Measurements from ENCODE around the gene NR4A3. TPM values are rescaled to one million over a fixed set of nuclear protein-coding genes. Genes with fewer than 3 reads are reported as not detected.

NR4A3 gene
- total and polyA plus RNA-seq, 2 experiments from 2014 or later: 2.4 to 2.9 TPM

- TF ChIP-seq EZH2phosphoT487 (IDR thresholded peaks at IDR 0.05; ENCODE audit: low read depth, severe bottlenecking, unreplicated experiment) (no peak), EZH2 (IDR thresholded peaks at IDR 0.05; ENCODE audit: borderline replicate concordance) (no peak), CTCF (IDR thresholded peaks at IDR 0.05; ENCODE audit: poor library complexity) (no peak)
- DNase-seq (ENCODE audit: low spot score): no peak
- Histone ChIP-seq H3K4me2 (no peak overlapping the region), H2AFZ (no peak overlapping the region), H4K20me1 (ENCODE audit: insufficient read depth, poor library complexity, severe bottlenecking) (no peaks in the 10 kb centered on the region), H3K9me2 (replicated peaks; ENCODE audit: insufficient read depth) (no peaks in the 10 kb centered on the region), H3K4me3 (no peak overlapping the region), H3K9me3 (ENCODE audit: low read depth) (no peaks in the 10 kb centered on the region), H3K4me1 (ENCODE audit: insufficient read depth) (peaks cover 9% of the 10 kb centered on the region), H3K27ac (no peak overlapping the region), H3K79me2 (peaks cover 70% of the 10 kb centered on the region), H3K27me3 (no peaks in the 10 kb centered on the region), H3K36me3 (replicated peaks; ENCODE audit: insufficient read depth, low read depth) (no peaks in the 10 kb centered on the region)
- over 99% methylated on average over 7 of the region's 7 CpGs for WGBS (ENCODE audit: low lambda C conversion rate, missing lambda C conversion rate)
Measured at GRCh38 chr9:99911600-99911999, 89.9 kb downstream of the NR4A3 start.

Other genes with a start within 250 kb of the NR4A3 start
- gene STX17, start 84.8 kb downstream of the NR4A3 start, total RNA-seq: 26.7 and 33.8 TPM in 2 replicates
- gene STX17, start 84.8 kb downstream of the NR4A3 start, polyA plus RNA-seq: 17.6 and 18.4 TPM in 2 replicates

All from hepatocyte (in vitro differentiated cells).